Naive thymus-derived CD8-positive, alpha-beta T cell (primary cell): Measurements from ENCODE around the gene ARHGAP40. TPM values are rescaled to one million over a fixed set of nuclear protein-coding genes. Genes with fewer than 3 reads are reported as not detected.

Experiments used
- ATAC-seq, 2 donors: fragments of 150-1000 bp; cut with Tn5 transposase in 1 of 2; sonication (Bioruptor Pico), chemical (Tn5 transposase) in 1 of 2; 1 replicate in 1 of 2; 2 replicates in 1 of 2; pipeline ENCODE4 v1.10.0; 2021; ENCODE audit warnings: mild to moderate bottlenecking in 2 of 2, moderate library complexity in 2 of 2
- POLR2A ChIA-PET: fragments of 350-600 bp; sonication (Branson Sonifier 250); formaldehyde crosslinking; loops from one replicate; lab custom pipeline; 2021; ENCODE audit warnings: antibody characterized with exemption; lab: Charles Lee
- DNase-seq, 10 donors: peaks; one replicate each; pipeline versions ENCODE4 v3.0.0 to v3.0.0-alpha.2; 2020 to 2022
- H3K27ac Mint-ChIP-seq, 10 donors: one replicate each; pipeline ENCODE4 v1.8.0; 2020 to 2022; ENCODE audit warnings: mild to moderate bottlenecking in 10 of 10, mixed read lengths in 10 of 10, moderate library complexity in 4 of 10, inconsistent platforms in 1 of 10
- H3K27me3 Mint-ChIP-seq, 5 donors: one replicate each; pipeline ENCODE4 v1.8.0; 2021 to 2022; ENCODE audit warnings: mixed read lengths in 5 of 5
- H3K36me3 Mint-ChIP-seq, 3 donors: one replicate each; pipeline ENCODE4 v1.8.0; 2020 to 2022; ENCODE audit warnings: mixed read lengths in 3 of 3, mild to moderate bottlenecking in 2 of 3, inconsistent platforms in 1 of 3
- H3K4me1 Mint-ChIP-seq, 4 donors: one replicate each; pipeline ENCODE4 v1.8.0; 2021 to 2022; ENCODE audit warnings: mixed read lengths in 4 of 4
- H3K4me3 Mint-ChIP-seq, 10 donors: one replicate each; pipeline ENCODE4 v1.8.0; 2020 to 2022; ENCODE audit warnings: mild to moderate bottlenecking in 10 of 10, mixed read lengths in 10 of 10, moderate library complexity in 6 of 10, inconsistent platforms in 1 of 10
- H3K9me3 Mint-ChIP-seq, 9 donors: one replicate each; pipeline ENCODE4 v1.8.0; 2020 to 2022; ENCODE audit warnings: mixed read lengths in 9 of 9, mild to moderate bottlenecking in 3 of 9, inconsistent platforms in 1 of 9, moderate library complexity in 1 of 9
- polyA plus RNA-seq, 3 donors: library from polyadenylated mRNA; unstranded; fragments of 300-500 nt; fragmentation: Illumina TruSeq; gene quantifications; one replicate each; pipeline ENCODE4 v1.2.3, GENCODE V29; 2021
- total RNA-seq, 8 experiments: library from RNA in 2 of 8; stranded (reverse) in 2 of 8; gene quantifications; one replicate each; pipeline ENCODE4 v1.2.3 and lab custom pipeline; 2021 to 2026

Gene ARHGAP40
- total and polyA plus RNA-seq, 5 experiments from 2014 or later = not detected

GRCh38 chr20:38680500-38681306 lies 79.1 kb downstream of the ARHGAP40 start:
- ATAC-seq (peak; percentile 47 to 52), DNase-seq (peak in 7 of 10 donors; percentile 11 to 63 (median 24))
- no peak overlapping the region for H3K27ac Mint-ChIP-seq
- H3K4me3 Mint-ChIP-seq = no peak overlapping the region
- peaks cover 0 to 24% (median 1%) of the 10 kb centered on the region in 9 donors for H3K9me3 Mint-ChIP-seq
- H3K36me3 Mint-ChIP-seq = no peaks in the 10 kb centered on the region
- POLR2A ChIA-PET = no interaction called here
- no peaks in the 10 kb centered on the region for H3K4me1 Mint-ChIP-seq
- H3K27me3 Mint-ChIP-seq = peaks cover 25 to 61% (median 41%) of the 10 kb centered on the region in 5 donors

DNA sequence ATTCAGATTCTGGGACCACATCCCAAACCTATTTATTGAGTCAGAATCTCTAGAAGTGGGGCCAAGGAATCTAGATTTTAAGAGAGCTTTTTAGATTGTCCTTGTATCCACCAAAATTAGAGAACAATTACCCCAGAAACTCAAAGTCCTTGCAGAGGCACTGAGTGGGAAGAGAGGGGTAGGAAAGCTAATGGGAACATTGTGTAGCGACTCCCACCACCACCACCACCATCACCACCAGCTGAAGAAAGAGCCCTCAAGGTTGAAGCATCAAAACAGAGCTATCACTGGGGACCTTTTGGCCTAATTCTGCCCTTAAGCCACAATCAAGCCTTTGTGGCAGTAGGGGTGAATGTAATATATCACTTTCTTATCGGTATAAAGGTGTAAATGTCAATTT lies 83.7 kb downstream of the ARHGAP40 start:
- DNase-seq (no peak), ATAC-seq (no peak)
- Mint-ChIP-seq H3K9me3 (peaks cover 0 to 18% (median 2%) of the 10 kb centered on the region in 9 donors), H3K36me3 (no peaks in the 10 kb centered on the region), H3K27ac (no peak overlapping the region), H3K4me1 (no peaks in the 10 kb centered on the region), H3K4me3 (no peak overlapping the region), H3K27me3 (peaks cover 35 to 94% (median 62%) of the 10 kb centered on the region in 5 donors)
- POLR2A ChIA-PET = no interaction called here

DNA sequence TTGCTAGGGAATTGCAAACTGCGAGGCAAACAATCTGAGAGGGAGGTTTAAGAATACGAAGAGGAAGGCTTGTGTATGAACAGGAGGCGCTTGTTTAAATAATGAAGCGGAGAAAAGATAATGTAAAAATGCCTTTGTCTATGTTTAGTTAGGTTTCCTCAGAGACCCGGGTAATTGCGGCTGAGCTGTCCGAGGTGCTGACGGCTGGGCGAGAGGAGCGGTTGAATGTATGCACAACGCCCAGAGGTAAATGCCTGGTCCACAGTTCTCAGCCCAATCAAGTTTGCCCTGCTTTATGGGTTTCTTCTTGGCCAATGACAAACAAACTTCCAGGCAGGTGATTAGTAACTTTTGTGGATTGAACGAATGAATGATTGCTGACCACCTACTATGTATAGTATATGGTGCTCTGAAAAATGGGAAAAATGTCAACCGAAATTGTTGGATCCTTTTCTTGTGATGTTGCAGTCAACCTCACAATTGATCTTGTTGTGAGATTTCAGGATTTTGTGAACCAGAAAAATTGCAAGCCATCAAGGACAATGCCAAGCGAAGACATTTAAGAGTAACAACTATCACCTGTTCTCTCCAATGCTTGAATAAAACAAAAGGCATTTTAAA lies 84.4 kb downstream of the ARHGAP40 start:
- Mint-ChIP-seq H3K9me3 (peaks cover 0 to 11% (median 2%) of the 10 kb centered on the region in 9 donors), H3K4me3 (no peak overlapping the region), H3K27me3 (peaks cover 34 to 94% (median 59%) of the 10 kb centered on the region in 5 donors), H3K36me3 (no peaks in the 10 kb centered on the region), H3K4me1 (no peaks in the 10 kb centered on the region), H3K27ac (no peak overlapping the region)
- POLR2A ChIA-PET = no interaction called here
- DNase-seq (peak in 8 of 10 donors; percentile 20 to 49 (median 30)), ATAC-seq (peak in 1 of 2 donors; percentile 46)

GRCh38 chr20:38692436-38693411 lies 91.1 kb downstream of the ARHGAP40 start:
- H3K4me3 Mint-ChIP-seq = no peak overlapping the region
- peaks cover 0 to 5% (median 1%) of the 10 kb centered on the region in 9 donors for H3K9me3 Mint-ChIP-seq
- peaks cover 0 to 7% (median 0%) of the 10 kb centered on the region in 3 donors for H3K36me3 Mint-ChIP-seq
- POLR2A ChIA-PET = no interaction called here
- peak; percentile 4 to 63 (median 42) for DNase-seq
- ATAC-seq = no peak
- peaks cover 12 to 46% (median 37%) of the 10 kb centered on the region in 5 donors for H3K27me3 Mint-ChIP-seq
- no peaks in the 10 kb centered on the region for H3K4me1 Mint-ChIP-seq
- H3K27ac Mint-ChIP-seq = no peak overlapping the region

DNA sequence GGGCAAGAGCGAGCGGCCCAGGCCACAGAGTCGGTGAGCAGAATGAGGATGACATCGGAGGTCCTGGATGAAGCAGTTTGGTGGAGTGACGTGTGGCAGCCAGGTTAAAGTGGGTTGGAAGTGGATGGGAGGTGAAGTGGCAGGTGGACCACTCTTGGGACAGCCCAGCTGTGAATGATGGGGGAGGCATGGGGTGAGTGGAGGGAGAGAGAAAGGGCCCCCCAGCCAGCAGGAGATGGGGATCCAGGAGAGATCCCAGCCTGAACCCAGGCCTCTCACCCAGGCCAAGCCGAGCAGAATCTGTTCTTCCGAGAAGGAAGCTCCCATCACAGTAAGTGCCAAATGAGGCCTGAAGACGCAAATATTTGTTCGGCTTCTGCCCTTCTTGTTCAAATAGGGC lies 95.7 kb downstream of the ARHGAP40 start:
- Mint-ChIP-seq H3K4me1 (no peaks in the 10 kb centered on the region), H3K9me3 (peaks cover 0 to 5% (median 0%) of the 10 kb centered on the region in 9 donors), H3K27ac (no peak overlapping the region), H3K4me3 (no peak overlapping the region), H3K36me3 (peaks cover 0 to 7% (median 0%) of the 10 kb centered on the region in 3 donors), H3K27me3 (peaks cover 10 to 31% (median 15%) of the 10 kb centered on the region in 5 donors)
- no peak for ATAC-seq
- DNase-seq = no peak
- POLR2A ChIA-PET = no interaction called here

DNA sequence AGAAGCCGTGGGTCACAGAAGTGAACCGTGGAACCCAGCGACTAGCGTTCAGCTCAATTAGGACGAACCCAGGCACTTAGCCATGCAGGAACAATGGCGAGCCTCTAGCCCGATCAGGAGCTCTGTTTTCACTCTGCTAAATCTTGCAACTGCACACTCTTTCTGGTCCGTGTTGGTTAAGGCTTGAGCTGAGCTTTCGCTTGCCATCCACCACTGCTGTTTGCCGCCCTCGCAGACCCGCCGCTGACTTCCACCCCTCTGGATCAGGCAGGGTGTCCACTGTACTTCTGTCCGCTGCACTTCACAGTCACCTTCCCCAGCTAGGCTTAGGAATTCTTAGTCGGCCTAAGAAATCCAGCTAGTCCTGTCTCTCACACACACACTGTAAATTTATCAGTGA lies 96.9 kb downstream of the ARHGAP40 start:
- peaks cover 0 to 7% (median 0%) of the 10 kb centered on the region in 3 donors for H3K36me3 Mint-ChIP-seq
- H3K27ac Mint-ChIP-seq = no peak overlapping the region
- H3K4me3 Mint-ChIP-seq = no peak overlapping the region
- ATAC-seq (no peak), DNase-seq (no peak)
- POLR2A ChIA-PET = no interaction called here
- no peaks in the 10 kb centered on the region for H3K4me1 Mint-ChIP-seq
- peaks cover 14 to 42% (median 22%) of the 10 kb centered on the region in 5 donors for H3K27me3 Mint-ChIP-seq
- peaks cover 0 to 5% (median 0%) of the 10 kb centered on the region in 9 donors for H3K9me3 Mint-ChIP-seq

DNA sequence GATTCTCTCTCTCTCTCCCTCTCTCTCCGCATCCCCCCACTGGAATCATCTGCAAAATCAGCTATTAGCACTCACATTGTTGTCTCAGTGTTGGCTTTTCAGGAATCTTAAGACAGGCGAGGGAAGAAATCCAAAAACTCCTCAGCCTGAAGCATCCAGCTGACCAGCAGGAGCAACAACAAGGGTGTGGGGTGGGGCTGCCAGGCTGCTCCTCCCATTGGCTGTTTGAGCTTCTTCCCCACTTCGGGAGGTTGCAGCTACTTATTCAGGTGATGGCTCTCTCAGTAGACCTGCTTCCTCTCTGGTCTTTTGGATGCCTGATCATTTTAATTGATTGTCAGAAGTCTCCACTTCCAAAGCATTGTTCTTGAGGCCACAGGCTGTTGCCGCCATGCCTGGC lies 98.5 kb downstream of the ARHGAP40 start:
- ATAC-seq (no peak), DNase-seq (no peak)
- H3K27ac Mint-ChIP-seq = no peak overlapping the region
- POLR2A ChIA-PET = no interaction called here
- H3K4me3 Mint-ChIP-seq = no peak overlapping the region
- H3K4me1 Mint-ChIP-seq = no peaks in the 10 kb centered on the region
- no peaks in the 10 kb centered on the region for H3K36me3 Mint-ChIP-seq
- no peaks in the 10 kb centered on the region for H3K9me3 Mint-ChIP-seq
- peaks cover 10 to 47% (median 25%) of the 10 kb centered on the region in 5 donors for H3K27me3 Mint-ChIP-seq

Other genes starting within 250 kb of the ARHGAP40 start
- 10 to 100 TPM; 75.3 to 78.2 TPM for gene SNHG17, start 166.5 kb upstream of the ARHGAP40 start, total RNA-seq
- gene SNHG17, start 166.5 kb upstream of the ARHGAP40 start, polyA plus RNA-seq = 100 to 1,000 TPM in 1 of 3 donors, 10 to 100 TPM in 2; 33.8 to 127 (median 57.0) TPM
- 10 to 100 TPM; 49.7 to 56.2 TPM for gene RALGAPB, start 129.0 kb upstream of the ARHGAP40 start, total RNA-seq
- 10 to 100 TPM in 1 of 3 donors, 1 to 10 TPM in 2; 8.8 to 13.8 (median 9.3) TPM for gene RALGAPB, start 129.0 kb upstream of the ARHGAP40 start, polyA plus RNA-seq
- not detected for gene ADIG, start 20.6 kb upstream of the ARHGAP40 start, total RNA-seq
- gene ADIG, start 20.6 kb upstream of the ARHGAP40 start, polyA plus RNA-seq = not detected
- gene SLC32A1, start 122.7 kb downstream of the ARHGAP40 start, total RNA-seq = not detected
- not detected for gene SLC32A1, start 122.7 kb downstream of the ARHGAP40 start, polyA plus RNA-seq
- 10 to 100 TPM; 20.7 to 21.8 TPM for gene ACTR5, start 146.7 kb downstream of the ARHGAP40 start, total RNA-seq
- 10 to 100 TPM in 2 of 3 donors, 1 to 10 TPM in 1; 8.8 to 10.3 (median 10.2) TPM for gene ACTR5, start 146.7 kb downstream of the ARHGAP40 start, polyA plus RNA-seq
- 10 to 100 TPM; 31.4 to 33.6 TPM for gene PPP1R16B, start 203.9 kb downstream of the ARHGAP40 start, total RNA-seq
- gene PPP1R16B, start 203.9 kb downstream of the ARHGAP40 start, polyA plus RNA-seq = 10 to 100 TPM in 2 of 3 donors, 1 to 10 TPM in 1; 9.7 to 15.6 (median 13.4) TPM